GM23338 (cell line): ENCODE measurements around the gene GRID1. TPM values are rescaled to one million over a fixed set of nuclear protein-coding genes. Genes with fewer than 3 reads are reported as not detected.

ENCODE experiments used
- ATAC-seq: fragments of 200-7000 bp; cut with Tn5 transposase; 3 replicates; pipeline ENCODE4 v1.9.1; 2020
- DNase-seq: peaks from one replicate; pipeline ENCODE4 v3.0.0-alpha.2; 2015; ENCODE audit warnings: low spot score
- H2AFZ ChIP-seq: fragments of 200-600 bp; sonication (generic); 2 replicates; pipeline ENCODE4 v1.8.0; 2016; ENCODE audit warnings: antibody characterized with exemption, mild to moderate bottlenecking, moderate library complexity
- H3F3A ChIP-seq: fragments of 200-600 bp; sonication (generic); replicated peaks from 2 replicates; pipeline ENCODE4 v1.8.0; 2017; ENCODE audit warnings: antibody characterized with exemption, mixed run types, low read depth
- H3K27ac ChIP-seq: fragments of 200-600 bp; sonication (generic); 2 replicates; pipeline ENCODE4 v1.6.1; 2016; ENCODE audit warnings: low read depth
- H3K27me3 ChIP-seq: fragments of 200-600 bp; sonication (generic); 2 replicates; pipeline ENCODE4 v1.8.0; 2016; ENCODE audit warnings: mild to moderate bottlenecking, mixed run types, moderate library complexity; ENCODE audit not compliant: insufficient read depth
- H3K36me3 ChIP-seq: fragments of 200-600 bp; sonication (generic); 2 replicates; pipeline ENCODE4 v1.8.0; 2016; ENCODE audit warnings: mild to moderate bottlenecking; ENCODE audit not compliant: insufficient read depth
- H3K4me1 ChIP-seq: fragments of 200-600 bp; sonication (generic); 2 replicates; pipeline ENCODE4 v1.8.0; 2016; ENCODE audit warnings: mild to moderate bottlenecking, moderate library complexity; ENCODE audit not compliant: insufficient read depth
- H3K4me2 ChIP-seq: fragments of 200-600 bp; sonication (generic); 2 replicates; pipeline ENCODE4 v1.7.1; 2017; ENCODE audit warnings: mixed run types
- H3K4me3 ChIP-seq: fragments of 200-600 bp; sonication (generic); 2 replicates; pipeline ENCODE4 v1.6.1; 2016; ENCODE audit warnings: mixed run types
- H3K79me2 ChIP-seq: fragments of 200-600 bp; sonication (generic); replicated peaks from 2 replicates; pipeline ENCODE4 v1.8.0; 2017; ENCODE audit warnings: mild to moderate bottlenecking; ENCODE audit not compliant: insufficient read depth
- H3K9me2 ChIP-seq: fragments of 200-600 bp; sonication (generic); 2 replicates; pipeline ENCODE4 v1.8.0; 2017; ENCODE audit not compliant: insufficient read depth
- H4K20me1 ChIP-seq: fragments of 200-600 bp; sonication (generic); replicated peaks from 2 replicates; pipeline ENCODE4 v1.8.0; 2017; ENCODE audit warnings: mild to moderate bottlenecking; ENCODE audit not compliant: insufficient read depth
- H3K27ac Mint-ChIP-seq: 2 replicates; pipeline ENCODE4 v1.8.0; 2020; ENCODE audit warnings: inconsistent platforms, mild to moderate bottlenecking, moderate library complexity, mixed read lengths
- H3K27me3 Mint-ChIP-seq: 3 replicates; pipeline ENCODE4 v1.8.0; 2022; ENCODE audit warnings: low read depth, mild to moderate bottlenecking, moderate library complexity, mixed read lengths, inconsistent platforms; ENCODE audit not compliant: insufficient read depth, poor library complexity
- H3K36me3 Mint-ChIP-seq: 3 replicates; pipeline ENCODE4 v1.8.0; 2021; ENCODE audit warnings: low read depth, mild to moderate bottlenecking, inconsistent platforms, moderate library complexity, mixed read lengths
- H3K4me1 Mint-ChIP-seq: 3 replicates; pipeline ENCODE4 v1.8.0; 2020; ENCODE audit warnings: mild to moderate bottlenecking, inconsistent platforms, mixed read lengths
- H3K4me3 Mint-ChIP-seq: 3 replicates; pipeline ENCODE4 v1.8.0; 2021; ENCODE audit warnings: moderate library complexity, mild to moderate bottlenecking, inconsistent platforms, mixed read lengths
- H3K9me3 Mint-ChIP-seq: 3 replicates; pipeline ENCODE4 v1.8.0; 2020; ENCODE audit warnings: moderate library complexity, mild to moderate bottlenecking, inconsistent platforms, mixed read lengths
- CREB1 ChIP-seq: fragments of 250-450 bp; sonication (Bioruptor Pico); IDR thresholded peaks from 2 replicates; pipeline ENCODE4 v1.5.0; 2020; ENCODE audit warnings: low read depth, mild to moderate bottlenecking, moderate library complexity
- CTCF ChIP-seq, 2 experiments: fragments of 200-600 bp in 1 of 2; sonication (generic) in 1 of 2; conservative IDR thresholded peaks; 2 replicates each; pipeline versions ENCODE4 v1.5.1 to v1.6.1; 2016 to 2017; ENCODE audit warnings: antibody characterized with exemption in 2 of 2, low read depth in 2 of 2, mild to moderate bottlenecking in 2 of 2, moderate library complexity in 1 of 2
- EZH2 ChIP-seq: fragments of 200-600 bp; sonication (generic); IDR thresholded peaks from one replicate; pipeline ENCODE4 v1.8.0; 2017; ENCODE audit warnings: antibody characterized with exemption, mild to moderate bottlenecking, low read depth; ENCODE audit not compliant: unreplicated experiment
- EZH2phosphoT487 ChIP-seq: fragments of 200-600 bp; sonication (generic); IDR thresholded peaks from one replicate; pipeline ENCODE4 v1.8.1; 2018; ENCODE audit warnings: antibody characterized with exemption; ENCODE audit not compliant: unreplicated experiment
- POLR2AphosphoS5 ChIP-seq: IDR thresholded peaks from 2 replicates; pipeline ENCODE4 v1.6.1; 2016; ENCODE audit warnings: antibody characterized with exemption, low read depth
- REST ChIP-seq: IDR thresholded peaks from one replicate; pipeline ENCODE4 v1.6.1; 2018; ENCODE audit warnings: antibody characterized with exemption; ENCODE audit not compliant: unreplicated experiment
- STAT1 ChIP-seq: IDR thresholded peaks from one replicate; pipeline ENCODE4 v1.6.1; 2016; ENCODE audit warnings: antibody characterized with exemption; ENCODE audit not compliant: unreplicated experiment
- ZNF114 ChIP-seq: fragments of 250-450 bp; sonication (Bioruptor Pico); IDR thresholded peaks from 2 replicates; pipeline ENCODE4 v1.5.0; 2020; ENCODE audit warnings: mild to moderate bottlenecking, moderate library complexity
- ZNF331 ChIP-seq: fragments of 250-450 bp; sonication (Bioruptor Pico); IDR thresholded peaks from 2 replicates; pipeline ENCODE4 v1.5.0; 2020; ENCODE audit warnings: low read depth, mild to moderate bottlenecking, moderate library complexity
- polyA plus RNA-seq: library from polyadenylated mRNA; unstranded; fragments of >200 nt; fragmentation: Nextera tagmentation; extraction: Ambion mirVana; gene quantifications from 2 replicates; pipeline ENCODE4 v1.2.1, GENCODE V29; 2016
- total RNA-seq: library from RNA; depleted of rRNA; stranded (reverse); fragments of >200 nt; shearing (Covaris generic); gene quantifications from 2 replicates; pipeline ENCODE4 v1.2.3, GENCODE V29; 2014

The GRID1 gene
- total and polyA plus RNA-seq, 2 experiments from 2014 or later, result 0.14 to 0.15 TPM

GRCh38 chr10:85781404-85781803 lies 585.2 kb downstream of the GRID1 start:
- Histone ChIP-seq H3K9me2 (no peaks in the 10 kb centered on the region), H4K20me1 (no peaks in the 10 kb centered on the region), H3F3A (no peaks in the 10 kb centered on the region), H3K36me3 (no peaks in the 10 kb centered on the region), H3K4me1 (no peaks in the 10 kb centered on the region), H2AFZ (no peak overlapping the region), H3K4me2 (no peak overlapping the region), H3K27me3 (no peaks in the 10 kb centered on the region), H3K79me2 (no peaks in the 10 kb centered on the region), H3K27ac (no peak overlapping the region), H3K4me3 (no peak overlapping the region)
- no peaks in the 10 kb centered on the region for H3K27me3 Mint-ChIP-seq
- H3K36me3 Mint-ChIP-seq, result peaks cover 3% of the 10 kb centered on the region; the same call in 1 of the 3 replicates
- ATAC-seq, result no peak
- H3K4me3 Mint-ChIP-seq, result no peak overlapping the region
- H3K9me3 Mint-ChIP-seq, result peaks cover 91% of the 10 kb centered on the region
- no peak for DNase-seq
- TF ChIP-seq ZNF331 (no peak), POLR2AphosphoS5 (no peak), STAT1 (no peak), CREB1 (no peak), EZH2 (no peak), REST (no peak), EZH2phosphoT487 (no peak)
- H3K27ac Mint-ChIP-seq, result no peak overlapping the region
- no peaks in the 10 kb centered on the region for H3K4me1 Mint-ChIP-seq

GRCh38 chr10:85778074-85778473 lies 588.5 kb downstream of the GRID1 start:
- no peaks in the 10 kb centered on the region for H3K27me3 ChIP-seq
- H3K36me3 ChIP-seq, result no peaks in the 10 kb centered on the region
- no peak overlapping the region for H3K27ac ChIP-seq
- Mint-ChIP-seq H3K36me3 (peaks cover 6% of the 10 kb centered on the region; the same call in 1 of the 3 replicates), H3K27me3 (peaks cover 2% of the 10 kb centered on the region), H3K27ac (no peak overlapping the region), H3K4me3 (no peak overlapping the region), H3K4me1 (no peaks in the 10 kb centered on the region), H3K9me3 (peaks cover 78% of the 10 kb centered on the region)
- TF ChIP-seq CTCF (conservative IDR thresholded peaks at IDR 0.05; ENCODE audit: low read depth in 2 of 2) (no peak), REST (no peak), ZNF114 (CRISPR knock-in tag) (no peak), EZH2 (no peak), EZH2phosphoT487 (no peak), CREB1 (no peak)
- no peaks in the 10 kb centered on the region for H3F3A ChIP-seq
- no peak overlapping the region for H2AFZ ChIP-seq
- H3K9me2 ChIP-seq, result no peaks in the 10 kb centered on the region
- no peaks in the 10 kb centered on the region for H4K20me1 ChIP-seq
- no peak overlapping the region for H3K4me3 ChIP-seq
- no peaks in the 10 kb centered on the region for H3K79me2 ChIP-seq
- H3K4me2 ChIP-seq, result no peak overlapping the region
- DNase-seq, result no peak
- H3K4me1 ChIP-seq, result no peaks in the 10 kb centered on the region
- no peak for ATAC-seq
